K562 (cell line): ENCODE measurements around the gene COPS6. TPM values are rescaled to one million over a fixed set of nuclear protein-coding genes. Genes with fewer than 3 reads are reported as not detected.
A peak's percentile ranks its signal among the peaks of the same experiment; 100 is the strongest.

ENCODE experiments used
- CTCFL ChIP-seq: IDR thresholded peaks from 2 replicates; pipeline ENCODE4 v1.6.1; 2011; ENCODE audit warnings: borderline replicate concordance, low read depth, mild to moderate bottlenecking, moderate library complexity, low read length; ENCODE audit not compliant: insufficient read depth, poor library complexity, severe bottlenecking
- DIDO1 ChIP-seq: fragments of 450-650 bp; IDR thresholded peaks from 2 replicates; pipeline ENCODE4 v1.6.1; 2016; ENCODE audit warnings: low read depth, missing biosample characterization, missing genetic modification characterization
- FOXA1 ChIP-seq: fragments of 450-650 bp; IDR thresholded peaks from 2 replicates; pipeline ENCODE4 v1.6.1; 2016; ENCODE audit warnings: mild to moderate bottlenecking, borderline replicate concordance
- GTF2A2 ChIP-seq: IDR thresholded peaks from 2 replicates; pipeline ENCODE4 v1.6.1; 2016; ENCODE audit warnings: mild to moderate bottlenecking, missing genetic modification characterization, missing compliant biosample characterization
- HDAC2 ChIP-seq: fragments of 450-650 bp; IDR thresholded peaks from 2 replicates; pipeline ENCODE4 v1.6.1; 2016; ENCODE audit warnings: mild to moderate bottlenecking
- ILF3 ChIP-seq: fragments of 450-650 bp; IDR thresholded peaks from 2 replicates; pipeline ENCODE4 v1.6.1; 2018; ENCODE audit warnings: antibody characterized with exemption, mild to moderate bottlenecking, moderate library complexity, borderline replicate concordance
- NR0B1 ChIP-seq: fragments of 450-650 bp; IDR thresholded peaks from one replicate; pipeline ENCODE4 v1.6.1; 2018; ENCODE audit warnings: mild to moderate bottlenecking, moderate library complexity; ENCODE audit not compliant: partially characterized antibody
- POLR2A ChIP-seq: fragments of 450-650 bp; conservative IDR thresholded peaks from 2 replicates; pipeline ENCODE4 v1.6.1; 2016
- SIRT6 ChIP-seq: IDR thresholded peaks from one replicate; pipeline ENCODE4 v1.6.1; 2012; ENCODE audit warnings: low read depth, mild to moderate bottlenecking, control low read depth, inconsistent platforms, low read length, moderate library complexity
- ZNF431 ChIP-seq: sonication (generic); formaldehyde crosslinking; IDR thresholded peaks from 2 replicates; pipeline ENCODE4 v1.8.0; 2022; ENCODE audit warnings: mild to moderate bottlenecking, missing genetic modification reagents
- ZNF449 ChIP-seq: fragments of 250-450 bp; sonication (Bioruptor Pico); IDR thresholded peaks from 2 replicates; pipeline ENCODE4 v1.8.0; 2022; ENCODE audit warnings: moderate library complexity, mild to moderate bottlenecking, inconsistent platforms
- ZNF512 ChIP-seq: IDR thresholded peaks from 2 replicates; pipeline ENCODE4 v1.6.1; 2016; ENCODE audit warnings: missing genetic modification characterization, missing compliant biosample characterization
- ZNF518B ChIP-seq: fragments of 250-450 bp; sonication (Bioruptor Pico); IDR thresholded peaks from 2 replicates; pipeline ENCODE4 v1.5.0; 2021; ENCODE audit warnings: mild to moderate bottlenecking, moderate library complexity
- ZNF57 ChIP-seq: fragments of 450-650 bp; formaldehyde crosslinking; IDR thresholded peaks from 2 replicates; pipeline ENCODE4 v1.4.0; 2020; ENCODE audit warnings: mild to moderate bottlenecking, moderate library complexity
- polyA plus RNA-seq, 8 experiments: library from polyadenylated mRNA; depleted of rRNA in 4 of 8; stranded (reverse) in 5 of 8; unstranded in 3 of 8; fragments of >200 nt; fragmentation: Nextera tagmentation in 2 of 8; fragmentation: Illumina TruSeq in 1 of 8; extraction: Ambion mirVana in 2 of 8; extraction: Trizol in 1 of 8; gene quantifications; 2 replicates each; pipeline versions ENCODE4 v1.2.1 to v1.2.3, GENCODE V29; 2011 to 2014; ENCODE audit warnings: inconsistent platforms in 1 of 8, missing spikeins in 1 of 8
- total RNA-seq, 7 experiments: library from RNA; depleted of rRNA in 6 of 7; stranded (reverse); fragments of >200 nt in 6 of 7; fragmentation: Illumina TruSeq in 2 of 7; extraction: Trizol in 2 of 7; gene quantifications; 2 replicates each; pipeline versions ENCODE4 v1.2.1 to v1.2.3, GENCODE V29; 2011 to 2021; ENCODE audit warnings: low replicate concordance in 1 of 7

The COPS6 gene
- total and polyA plus RNA-seq, 9 of the 15 experiments (the other 6 are each of a cell fraction or from before 2014, with no cell fraction given): 63.0 to 331 (median 168) TPM

GRCh38 chr7:100081535-100082102 is 7.2 kb upstream of the COPS6 start, which contains the start of gene ZNF3 (continued):
- no peak for TF ChIP-seq ZNF512 (tag)
- TF ChIP-seq SIRT6: no peak
- TF ChIP-seq HDAC2: peak; percentile 17; the same call in 1 of the 2 replicates
- no peak for TF ChIP-seq ZNF518B (CRISPR knock-in tag)
- TF ChIP-seq ZNF57: no peak
- TF ChIP-seq ZNF449 (CRISPR knock-in tag): no peak
- TF ChIP-seq NR0B1: no peak
- TF ChIP-seq DIDO1: peak; percentile 91
- peak; percentile 78 for TF ChIP-seq ZNF431 (CRISPR knock-in tag)
- TF ChIP-seq ILF3: no peak
- TF ChIP-seq POLR2A: peak; percentile 84
- peak; percentile 96 for TF ChIP-seq CTCFL
- TF ChIP-seq GTF2A2 (tag): no peak
- TF ChIP-seq FOXA1: no peak
